MCF 10A (cell line): ENCODE results near the gene DLX3. TPM values are rescaled to one million over a fixed set of nuclear protein-coding genes. Genes with fewer than 3 reads are reported as not detected.
A peak's percentile ranks its signal among the peaks of the same experiment; 100 is the strongest.
"Not testable (repeated sequence)": the region's sequence is repeated elsewhere in the genome, so short reads cannot be mapped to it uniquely, and the experiment has no call there.

Experiments used
- BruUV-seq: library from RNA; stranded (reverse); fragments of 400-500 nt; replicated peaks from 2 replicates; lab custom pipeline; 2021; lab: Mats Ljungman, UMichigan
- CTCF ChIA-PET: fragments of 300-600 bp; sonication (Branson Sonifier 250); formaldehyde crosslinking; extraction: SDS; loops from one replicate; lab custom pipeline; 2021; ENCODE audit warnings: antibody characterized with exemption, inconsistent platforms; lab: Yijun Ruan, JAX
- POLR2A ChIA-PET: fragments of 300-600, 350-650 bp; sonication (Branson Sonifier 250); formaldehyde crosslinking; extraction: SDS; loops from one replicate; lab custom pipeline; 2020; ENCODE audit warnings: antibody characterized with exemption, inconsistent platforms; lab: Yijun Ruan, JAX
- DNase-seq: peaks from one replicate; pipeline ENCODE4 v3.0.0-alpha.2; 2018; ENCODE audit not compliant: unreplicated experiment
- H3K27ac Mint-ChIP-seq: one replicate; pipeline ENCODE4 v1.8.0; 2022; ENCODE audit warnings: mild to moderate bottlenecking, low read depth, mixed read lengths; ENCODE audit not compliant: unreplicated experiment
- H3K27me3 Mint-ChIP-seq: one replicate; pipeline ENCODE4 v1.8.0; 2022; ENCODE audit warnings: mixed read lengths; ENCODE audit not compliant: insufficient read depth, unreplicated experiment
- H3K36me3 Mint-ChIP-seq: one replicate; pipeline ENCODE4 v1.8.0; 2022; ENCODE audit warnings: mild to moderate bottlenecking, moderate library complexity, mixed read lengths; ENCODE audit not compliant: insufficient read depth, unreplicated experiment
- H3K4me1 Mint-ChIP-seq: one replicate; pipeline ENCODE4 v1.8.0; 2022; ENCODE audit warnings: mixed read lengths; ENCODE audit not compliant: insufficient read depth, unreplicated experiment
- H3K4me3 Mint-ChIP-seq: one replicate; pipeline ENCODE4 v1.8.0; 2022; ENCODE audit warnings: mild to moderate bottlenecking, moderate library complexity, mixed read lengths; ENCODE audit not compliant: unreplicated experiment
- H3K9me3 Mint-ChIP-seq: one replicate; pipeline ENCODE4 v1.8.0; 2022; ENCODE audit warnings: mixed read lengths; ENCODE audit not compliant: unreplicated experiment
- intact Hi-C: fragments of 100-400 bp; cut with micrococcal nuclease; formaldehyde crosslinking; loops from 2 replicates; pipeline ENCODE4 v1.14.1; 2022
- total RNA-seq: library from RNA; stranded (reverse); gene quantifications from 2 replicates; pipeline ENCODE4 v1.2.3, GENCODE V29; 2022
- TF ChIP-seq, protein P1 (sequence below): fragments of 200-600 bp; IDR thresholded peaks from one replicate; pipeline ENCODE4 v1.8.0; 2022; ENCODE audit warnings: antibody characterized with exemption, mild to moderate bottlenecking; ENCODE audit not compliant: unreplicated experiment

The DLX3 gene
- total RNA-seq, 1 experiment from 2014 or later = not detected

DNA sequence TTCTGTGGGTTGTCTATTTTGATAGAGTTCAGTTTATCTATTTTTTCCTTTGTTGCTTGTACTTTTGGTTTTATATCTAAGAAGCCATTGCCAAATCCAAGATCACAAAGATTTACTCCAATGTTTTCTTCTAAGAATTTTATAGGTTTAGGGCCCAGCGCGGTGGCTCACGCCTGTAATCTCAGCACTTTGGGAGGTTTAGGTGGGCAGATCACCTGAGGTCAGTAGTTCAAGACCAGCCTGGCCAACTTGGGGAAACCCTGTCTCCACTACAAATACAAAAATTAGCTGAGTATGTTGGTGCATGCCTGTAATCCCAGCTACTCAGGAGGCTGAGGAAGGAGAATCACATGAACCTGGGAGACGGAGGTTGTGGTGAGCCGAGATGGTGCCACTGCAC is 47.2 kb upstream of the DLX3 start:
- Mint-ChIP-seq H3K9me3 (no peaks in the 10 kb centered on the region), H3K27ac (no peak overlapping the region), H3K4me3 (no peak overlapping the region), H3K36me3 (no peaks in the 10 kb centered on the region), H3K4me1 (peaks cover 52% of the 10 kb centered on the region), H3K27me3 (no peaks in the 10 kb centered on the region)
- ChIA-PET POLR2A (no interaction called here), CTCF (no interaction called here)
- TF ChIP-seq, protein P1, sequence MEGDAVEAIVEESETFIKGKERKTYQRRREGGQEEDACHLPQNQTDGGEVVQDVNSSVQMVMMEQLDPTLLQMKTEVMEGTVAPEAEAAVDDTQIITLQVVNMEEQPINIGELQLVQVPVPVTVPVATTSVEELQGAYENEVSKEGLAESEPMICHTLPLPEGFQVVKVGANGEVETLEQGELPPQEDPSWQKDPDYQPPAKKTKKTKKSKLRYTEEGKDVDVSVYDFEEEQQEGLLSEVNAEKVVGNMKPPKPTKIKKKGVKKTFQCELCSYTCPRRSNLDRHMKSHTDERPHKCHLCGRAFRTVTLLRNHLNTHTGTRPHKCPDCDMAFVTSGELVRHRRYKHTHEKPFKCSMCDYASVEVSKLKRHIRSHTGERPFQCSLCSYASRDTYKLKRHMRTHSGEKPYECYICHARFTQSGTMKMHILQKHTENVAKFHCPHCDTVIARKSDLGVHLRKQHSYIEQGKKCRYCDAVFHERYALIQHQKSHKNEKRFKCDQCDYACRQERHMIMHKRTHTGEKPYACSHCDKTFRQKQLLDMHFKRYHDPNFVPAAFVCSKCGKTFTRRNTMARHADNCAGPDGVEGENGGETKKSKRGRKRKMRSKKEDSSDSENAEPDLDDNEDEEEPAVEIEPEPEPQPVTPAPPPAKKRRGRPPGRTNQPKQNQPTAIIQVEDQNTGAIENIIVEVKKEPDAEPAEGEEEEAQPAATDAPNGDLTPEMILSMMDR = no peak
- intact Hi-C loops = no loop called here
- DNase-seq = no peak
- no TSS peak for BruUV-seq

DNA sequence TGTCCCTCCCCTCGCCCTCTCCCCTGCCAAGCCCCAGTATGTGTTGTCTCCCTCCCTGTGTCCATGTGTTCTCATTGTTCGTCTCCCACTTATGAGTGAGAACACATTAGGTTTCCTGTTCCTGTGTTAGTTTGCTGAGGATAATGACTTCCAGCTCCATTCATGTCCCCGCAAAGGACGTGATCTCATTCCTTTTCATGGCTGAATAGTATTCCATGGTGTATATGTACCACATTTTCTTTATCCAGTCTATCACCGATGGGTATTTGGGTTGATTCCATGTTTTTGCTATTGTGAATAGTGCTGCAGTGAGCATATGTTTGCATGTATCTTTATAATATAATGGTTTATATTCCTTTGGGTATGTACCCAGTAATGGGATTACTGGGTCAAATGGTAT is 45.5 kb upstream of the DLX3 start:
- CTCF ChIA-PET = interaction anchor here (0.8 kb wide), 1 partner anchor 46 kb away, joined by 3 read pairs; no protein-coding TSS in a partner anchor
- H3K9me3 Mint-ChIP-seq, H3K36me3 Mint-ChIP-seq, H3K27ac Mint-ChIP-seq, BruUV-seq, H3K27me3 Mint-ChIP-seq, intact Hi-C loops, DNase-seq, H3K4me3 Mint-ChIP-seq: not testable (repeated sequence)
- POLR2A ChIA-PET = interaction anchor here (0.9 to 15.8 kb wide), 2 partner anchors 13 to 15 kb away, joined by 3 to 329 read pairs; partner anchors contain the start of gene ITGA3
- peaks cover 45% of the 10 kb centered on the region for H3K4me1 Mint-ChIP-seq

DNA sequence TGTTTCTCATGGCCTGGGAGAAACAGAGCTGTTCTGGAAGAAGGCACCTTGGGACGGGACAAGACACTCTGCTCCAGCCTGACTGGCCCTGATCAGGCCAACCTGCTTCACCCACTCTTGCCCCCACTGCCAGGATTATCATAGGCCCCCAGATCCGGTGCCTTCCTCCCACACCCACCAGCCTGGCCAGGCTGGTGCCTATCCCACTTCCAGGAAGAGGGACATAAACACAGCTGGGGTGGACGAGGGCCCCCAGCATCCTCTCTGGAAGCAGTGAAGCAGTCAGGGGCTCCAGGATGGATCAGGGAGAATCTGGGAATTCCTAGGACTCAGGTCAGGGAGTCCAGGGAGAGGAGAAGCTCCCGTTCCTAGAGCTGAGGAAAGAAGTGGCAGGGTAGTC is 44.0 kb upstream of the DLX3 start:
- H3K4me3 Mint-ChIP-seq = no peak overlapping the region
- no TSS peak for BruUV-seq
- no peaks in the 10 kb centered on the region for H3K27me3 Mint-ChIP-seq
- intact Hi-C loops = no loop called here
- no peaks in the 10 kb centered on the region for H3K36me3 Mint-ChIP-seq
- no peaks in the 10 kb centered on the region for H3K9me3 Mint-ChIP-seq
- DNase-seq = no peak
- ChIA-PET CTCF (interaction anchor here (0.9 to 1.9 kb wide), 4 partner anchors 10 to 56 kb away, joined by 3 to 8 read pairs (median 3); partner anchors contain the start of gene PDK2), POLR2A (interaction anchor here (1.2 to 15.8 kb wide), 3 partner anchors 9 to 16 kb away, joined by 3 to 329 read pairs (median 3); partner anchors contain the start of gene ITGA3)
- no peak overlapping the region for H3K27ac Mint-ChIP-seq
- TF ChIP-seq, protein P1 = no peak
- peaks cover 36% of the 10 kb centered on the region for H3K4me1 Mint-ChIP-seq

DNA sequence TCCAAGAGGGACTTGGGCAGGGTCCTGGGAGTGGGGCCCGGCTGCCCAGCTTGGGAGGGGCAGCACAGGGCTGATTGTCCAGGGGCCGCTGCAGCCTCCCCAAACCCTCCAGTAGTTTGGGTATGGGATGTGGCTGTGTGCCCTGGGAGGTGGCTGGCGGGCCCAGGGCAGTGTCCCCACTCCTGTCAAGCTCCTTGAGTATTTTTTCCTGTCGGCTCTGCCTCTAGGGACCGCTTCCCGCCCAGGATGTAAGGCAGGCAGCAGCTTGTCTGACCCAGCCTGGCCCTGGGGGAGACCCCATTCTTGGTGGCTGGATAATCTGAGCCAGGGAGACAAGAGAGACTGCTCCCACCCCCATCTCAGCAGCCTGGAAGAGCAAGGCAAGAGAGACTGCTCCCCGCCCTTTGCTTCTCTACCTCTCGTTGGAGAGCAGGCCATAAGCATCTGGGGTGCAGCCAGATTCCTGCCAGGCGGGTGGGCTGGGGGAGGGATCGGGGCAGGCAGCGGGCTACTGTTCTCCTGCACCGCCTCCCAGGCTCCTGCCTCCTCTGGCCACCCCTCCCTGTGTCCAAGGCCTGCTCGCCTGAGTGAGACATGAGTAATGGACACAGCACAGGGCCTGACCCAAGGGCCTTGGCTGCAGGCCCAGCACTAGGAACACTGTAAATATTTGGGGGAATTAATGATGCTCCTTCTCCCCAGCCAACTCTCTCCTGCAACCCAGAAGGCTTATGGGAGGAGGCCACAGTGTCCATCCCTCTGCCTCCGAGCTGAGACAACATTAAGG is 42.5 kb upstream of the DLX3 start:
- BruUV-seq = no TSS peak
- no peak overlapping the region for H3K4me3 Mint-ChIP-seq
- no peaks in the 10 kb centered on the region for H3K9me3 Mint-ChIP-seq
- POLR2A ChIA-PET = interaction anchor here (0.7 to 15.8 kb wide), 3 partner anchors 11 to 25 kb away, joined by 3 to 329 read pairs (median 3); partner anchors contain the start of gene ITGA3
- H3K27me3 Mint-ChIP-seq = no peaks in the 10 kb centered on the region
- peaks cover 27% of the 10 kb centered on the region for H3K4me1 Mint-ChIP-seq
- no peaks in the 10 kb centered on the region for H3K36me3 Mint-ChIP-seq
- intact Hi-C loops = no loop called here
- TF ChIP-seq, protein P1 = no peak
- CTCF ChIA-PET = interaction anchor here (1.2 kb wide), 1 partner anchor 57 kb away, joined by 3 read pairs; the partner anchor contains the start of gene PDK2
- peak; percentile 93 for DNase-seq
- H3K27ac Mint-ChIP-seq = peak overlapping the region; percentile 84
